ENCODE data around the gene KATNAL2. TPM values are rescaled to one million over a fixed set of nuclear protein-coding genes. Genes with fewer than 3 reads are reported as not detected.

Gene KATNAL2
- total RNA-seq, 2 experiments from 2014 or later: 0.87 to 1.0 TPM

GRCh38 chr18:47120428-47120827 is 203.0 kb downstream of the KATNAL2 start:
- CTCF ChIA-PET: no interaction called here

DNA sequence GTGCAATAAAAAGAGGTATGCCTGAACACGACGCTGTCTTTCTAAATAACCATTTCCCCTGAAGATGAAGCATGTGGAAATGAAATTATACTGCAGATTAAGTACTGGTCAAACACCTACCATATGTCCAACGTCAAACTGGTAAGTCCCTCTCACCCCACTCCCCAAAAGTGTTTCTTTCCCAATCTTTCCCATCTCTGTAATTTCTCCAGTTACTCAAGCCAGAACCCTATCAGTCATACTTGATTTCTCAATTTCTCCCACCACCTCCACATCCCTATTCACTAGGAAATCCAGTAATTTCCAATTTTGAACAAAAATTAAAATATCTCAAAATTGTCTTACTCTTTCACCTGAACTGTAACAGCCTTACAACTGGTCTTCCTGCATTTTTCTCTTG is 203.7 kb downstream of the KATNAL2 start:
- Mint-ChIP-seq H3K27ac (no peak overlapping the region), H3K4me1 (peaks cover 20% of the 10 kb centered on the region), H3K36me3 (ENCODE audit: low read depth) (peaks cover 36% of the 10 kb centered on the region), H3K27me3 (no peaks in the 10 kb centered on the region), H3K9me3 (no peaks in the 10 kb centered on the region), H3K4me3 (no peak overlapping the region)
- DNase-seq: no peak
- POLR2A ChIA-PET: no interaction called here
- CTCF ChIA-PET: no interaction called here

More at GRCh38 chr18:47120428-47120827, 203.0 kb downstream of the KATNAL2 start:
- POLR2A ChIA-PET: no interaction called here
- no peaks in the 10 kb centered on the region for H3K27me3 Mint-ChIP-seq
- no peak overlapping the region for H3K27ac Mint-ChIP-seq
- H3K4me3 Mint-ChIP-seq: no peak overlapping the region
- H3K4me1 Mint-ChIP-seq: peaks cover 20% of the 10 kb centered on the region
- H3K36me3 Mint-ChIP-seq (ENCODE audit: low read depth): peaks cover 36% of the 10 kb centered on the region
- H3K9me3 Mint-ChIP-seq: no peaks in the 10 kb centered on the region
- no peak for DNase-seq

GRCh38 chr18:47141289-47141688 is 223.9 kb downstream of the KATNAL2 start:
- POLR2A ChIA-PET: no interaction called here
- no peaks in the 10 kb centered on the region for H3K9me3 Mint-ChIP-seq

GRCh38 chr18:47143153-47143552 is 225.8 kb downstream of the KATNAL2 start:
- ChIA-PET CTCF (interaction anchor here (0.6 kb wide), 1 partner anchor 21 kb away, joined by 3 read pairs; no protein-coding TSS in a partner anchor), POLR2A (no interaction called here)
- Mint-ChIP-seq H3K36me3 (ENCODE audit: low read depth) (peaks cover 16% of the 10 kb centered on the region), H3K27ac (no peak overlapping the region), H3K4me3 (no peak overlapping the region), H3K4me1 (peaks cover 4% of the 10 kb centered on the region), H3K9me3 (no peaks in the 10 kb centered on the region), H3K27me3 (no peaks in the 10 kb centered on the region)
- DNase-seq: no peak

More at GRCh38 chr18:47141289-47141688, 223.9 kb downstream of the KATNAL2 start:
- H3K27ac Mint-ChIP-seq: no peak overlapping the region
- H3K27me3 Mint-ChIP-seq: no peaks in the 10 kb centered on the region
- H3K4me1 Mint-ChIP-seq: peaks cover 2% of the 10 kb centered on the region
- CTCF ChIA-PET: interaction anchor here (1.1 kb wide), 1 partner anchor 9 kb away, joined by 4 read pairs; the partner anchor contains the start of gene HDHD2
- H3K36me3 Mint-ChIP-seq (ENCODE audit: low read depth): peaks cover 19% of the 10 kb centered on the region
- DNase-seq: no peak
- H3K4me3 Mint-ChIP-seq: no peak overlapping the region

GRCh38 chr18:47143899-47144485 is 226.6 kb downstream of the KATNAL2 start:
- Mint-ChIP-seq H3K9me3 (no peaks in the 10 kb centered on the region), H3K36me3 (ENCODE audit: low read depth) (peaks cover 14% of the 10 kb centered on the region), H3K27ac (no peak overlapping the region), H3K4me1 (peaks cover 11% of the 10 kb centered on the region), H3K4me3 (no peak overlapping the region), H3K27me3 (no peaks in the 10 kb centered on the region)
- ChIA-PET CTCF (interaction anchor here (0.6 kb wide), 1 partner anchor 20 kb away, joined by 3 read pairs; no protein-coding TSS in a partner anchor), POLR2A (no interaction called here)
- DNase-seq: no peak

DNA sequence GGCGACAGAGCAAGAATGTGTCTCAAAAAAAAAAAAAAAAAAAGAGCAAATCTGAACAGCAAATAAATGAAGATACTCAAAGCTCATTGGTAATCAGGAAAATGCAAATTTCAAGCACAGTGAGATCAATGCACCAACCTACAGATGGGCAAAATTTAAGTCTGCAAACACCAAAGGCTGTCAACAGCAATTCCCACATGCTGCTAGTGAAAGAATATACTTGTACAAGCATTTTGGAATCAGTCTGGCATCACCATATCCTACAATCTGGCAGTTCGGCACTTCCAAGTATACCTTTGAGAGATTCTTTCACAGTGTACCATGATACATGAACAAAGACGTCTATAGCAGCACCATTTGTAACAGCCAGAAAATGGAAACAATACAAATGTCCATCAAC is 228.8 kb downstream of the KATNAL2 start:
- ChIA-PET POLR2A (no interaction called here), CTCF (interaction anchor here (0.7 to 1.1 kb wide), 2 partner anchors 10 to 56 kb away, joined by 3 read pairs; no protein-coding TSS in a partner anchor)
- peaks cover 20% of the 10 kb centered on the region for H3K36me3 Mint-ChIP-seq (ENCODE audit: low read depth)
- no peak overlapping the region for H3K27ac Mint-ChIP-seq
- H3K27me3 Mint-ChIP-seq: no peaks in the 10 kb centered on the region
- no peak overlapping the region for H3K4me3 Mint-ChIP-seq
- H3K9me3 Mint-ChIP-seq: no peaks in the 10 kb centered on the region
- no peak for DNase-seq
- H3K4me1 Mint-ChIP-seq: peaks cover 26% of the 10 kb centered on the region

DNA sequence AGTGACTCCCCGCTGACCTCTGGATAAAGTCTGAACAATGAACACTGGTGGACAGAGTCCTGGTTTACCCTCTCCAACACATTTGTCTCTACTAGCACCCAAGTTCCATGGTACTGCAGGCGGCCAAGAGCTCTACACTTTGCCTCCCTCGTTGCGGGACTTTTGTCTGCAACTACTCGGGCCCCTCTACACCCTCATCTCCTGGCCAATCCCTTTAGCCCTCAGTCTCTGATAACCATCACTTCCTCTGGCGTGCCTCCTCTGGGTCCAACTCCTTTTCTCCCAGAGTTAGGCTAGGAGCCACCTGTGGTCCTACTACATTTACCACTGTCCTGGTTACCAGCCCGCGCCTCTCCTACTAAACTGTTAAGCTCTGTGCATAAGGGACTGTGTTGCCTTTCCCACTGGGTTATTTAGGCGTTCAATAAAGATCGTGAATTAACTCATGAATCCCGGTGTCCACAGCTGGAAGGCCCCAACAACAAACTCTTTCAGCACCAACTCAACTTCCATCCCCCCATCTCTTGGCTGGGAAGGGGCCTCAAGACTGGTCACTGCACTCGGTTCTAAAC is 232.1 kb downstream of the KATNAL2 start:
- Mint-ChIP-seq H3K4me3 (peak overlapping the region; percentile 92), H3K36me3 (ENCODE audit: low read depth) (peaks cover 26% of the 10 kb centered on the region), H3K4me1 (peaks cover 30% of the 10 kb centered on the region), H3K27me3 (no peaks in the 10 kb centered on the region), H3K27ac (peak overlapping the region; percentile 96), H3K9me3 (no peaks in the 10 kb centered on the region)
- no peak for DNase-seq
- POLR2A ChIA-PET: no interaction called here
- CTCF ChIA-PET: interaction anchor here (0.7 to 1.8 kb wide), 3 partner anchors 8 to 55 kb away, joined by 3 to 4 read pairs (median 4); no protein-coding TSS in a partner anchor

- CTCF ChIA-PET: interaction anchor here (0.7 to 1.8 kb wide), 4 partner anchors 9 to 55 kb away, joined by 3 to 4 read pairs (median 4); no protein-coding TSS in a partner anchor
- POLR2A ChIA-PET: no interaction called here
- peak; percentile 72 for DNase-seq
- Mint-ChIP-seq H3K27me3 (no peaks in the 10 kb centered on the region), H3K36me3 (ENCODE audit: low read depth) (peaks cover 26% of the 10 kb centered on the region), H3K4me3 (peak within 1 kb of the TSS; percentile 92), H3K4me1 (peaks cover 30% of the 10 kb centered on the region), H3K9me3 (no peaks in the 10 kb centered on the region), H3K27ac (peak within 1 kb of the TSS; percentile 96)
Observed at GRCh38 chr18:47150029-47150823, 232.8 kb downstream of the KATNAL2 start, which contains the start of gene HDHD2. TSS of gene HDHD2 (minus strand) at chr18:47150500. CDS start at chr18:47136439, 14,061 bp downstream.

DNA sequence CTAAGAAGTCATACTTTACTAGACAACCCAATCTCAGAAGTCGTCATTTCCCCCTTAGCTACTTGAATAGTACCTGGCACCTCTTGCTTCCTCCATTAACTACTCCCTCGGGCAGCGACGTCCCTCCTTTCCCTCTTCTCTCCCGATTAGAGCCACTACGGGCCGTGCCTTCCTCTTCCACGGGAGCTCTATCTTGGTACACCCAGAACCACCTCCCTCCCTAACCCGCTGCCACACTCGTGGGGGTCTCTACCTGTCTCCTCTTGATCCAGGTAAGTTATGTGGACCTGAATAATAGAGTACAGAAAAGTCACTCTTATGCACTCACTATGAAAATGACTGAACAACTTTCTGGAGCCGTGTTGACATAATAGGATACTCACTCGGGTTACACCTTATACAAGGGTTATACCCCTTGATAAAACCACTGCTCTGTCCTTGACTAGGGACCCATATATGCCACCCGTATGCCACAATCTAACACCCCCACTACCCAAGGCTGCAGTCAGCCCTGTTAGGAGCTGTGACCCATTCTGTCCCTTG is 233.5 kb downstream of the KATNAL2 start:
- ChIA-PET POLR2A (no interaction called here), CTCF (interaction anchor here (0.7 to 1.8 kb wide), 2 partner anchors 8 to 54 kb away, joined by 4 read pairs; no protein-coding TSS in a partner anchor)
- H3K27me3 Mint-ChIP-seq: no peaks in the 10 kb centered on the region
- DNase-seq: no peak
- peak overlapping the region; percentile 92 for H3K4me3 Mint-ChIP-seq
- H3K9me3 Mint-ChIP-seq: no peaks in the 10 kb centered on the region
- peaks cover 23% of the 10 kb centered on the region for H3K36me3 Mint-ChIP-seq (ENCODE audit: low read depth)
- peak overlapping the region; percentile 96 for H3K27ac Mint-ChIP-seq
- peaks cover 29% of the 10 kb centered on the region for H3K4me1 Mint-ChIP-seq

DNA sequence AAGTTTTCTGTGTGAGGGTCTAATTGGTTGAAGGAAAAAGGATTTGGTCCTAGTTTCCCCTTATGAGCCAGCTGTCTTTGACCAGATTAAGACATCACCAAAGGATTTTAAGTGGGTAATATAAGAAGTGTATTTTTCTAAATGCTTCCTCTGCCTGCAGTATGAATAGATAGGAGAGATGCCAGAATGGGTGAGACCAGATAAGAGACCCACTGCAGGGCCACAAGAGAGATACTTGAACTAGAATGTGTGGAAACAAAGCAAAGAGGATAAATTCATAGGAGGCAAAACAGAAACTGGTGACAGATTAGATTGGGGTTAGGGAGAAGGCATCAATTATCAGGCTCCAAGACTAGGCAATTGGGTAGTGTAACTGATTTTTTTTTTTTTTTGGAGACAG is 234.0 kb downstream of the KATNAL2 start:
- Mint-ChIP-seq H3K36me3 (ENCODE audit: low read depth) (peaks cover 22% of the 10 kb centered on the region), H3K27me3 (no peaks in the 10 kb centered on the region), H3K27ac (peak overlapping the region; percentile 96), H3K4me3 (peak overlapping the region; percentile 92), H3K9me3 (no peaks in the 10 kb centered on the region), H3K4me1 (peaks cover 27% of the 10 kb centered on the region)
- ChIA-PET POLR2A (no interaction called here), CTCF (no interaction called here)
- no peak for DNase-seq
